Neural crest cell (in vitro differentiated cells): ENCODE data around the gene SMG6. TPM values are rescaled to one million over a fixed set of nuclear protein-coding genes. Genes with fewer than 3 reads are reported as not detected.
A peak's percentile ranks its signal among the peaks of the same experiment; 100 is the strongest.

Experiments
- DNase-seq: peaks from one replicate; pipeline ENCODE4 v3.0.0; 2021; ENCODE audit warnings: low read depth, mixed read lengths, low spot score
- H3K27ac Mint-ChIP-seq: one replicate; pipeline ENCODE4 v1.8.0; 2021; ENCODE audit warnings: mild to moderate bottlenecking, mixed read lengths; ENCODE audit not compliant: unreplicated experiment
- H3K27me3 Mint-ChIP-seq: 2 replicates; pipeline ENCODE4 v1.8.0; 2021; ENCODE audit warnings: low read depth, mild to moderate bottlenecking, mixed read lengths
- H3K36me3 Mint-ChIP-seq: 2 replicates; pipeline ENCODE4 v1.8.0; 2021; ENCODE audit warnings: low read depth, mild to moderate bottlenecking, mixed read lengths
- H3K4me1 Mint-ChIP-seq: 2 replicates; pipeline ENCODE4 v1.8.0; 2021; ENCODE audit warnings: mixed read lengths
- H3K4me3 Mint-ChIP-seq: one replicate; pipeline ENCODE4 v1.8.0; 2021; ENCODE audit warnings: mild to moderate bottlenecking, mixed read lengths
- H3K9me3 Mint-ChIP-seq: 2 replicates; pipeline ENCODE4 v1.8.0; 2021; ENCODE audit warnings: mixed read lengths
- total RNA-seq: library from RNA; stranded (reverse); gene quantifications from 2 replicates; pipeline ENCODE4 v1.2.1, GENCODE V29; 2021
- TF ChIP-seq, protein P1 (sequence below): fragments of 200-600 bp; sonication (generic); conservative IDR thresholded peaks from 2 replicates; pipeline ENCODE4 v1.5.0; 2021; ENCODE audit warnings: antibody characterized with exemption, mild to moderate bottlenecking

Gene SMG6
- total RNA-seq, 1 donor from 2014 or later, result 57.2 TPM

DNA sequence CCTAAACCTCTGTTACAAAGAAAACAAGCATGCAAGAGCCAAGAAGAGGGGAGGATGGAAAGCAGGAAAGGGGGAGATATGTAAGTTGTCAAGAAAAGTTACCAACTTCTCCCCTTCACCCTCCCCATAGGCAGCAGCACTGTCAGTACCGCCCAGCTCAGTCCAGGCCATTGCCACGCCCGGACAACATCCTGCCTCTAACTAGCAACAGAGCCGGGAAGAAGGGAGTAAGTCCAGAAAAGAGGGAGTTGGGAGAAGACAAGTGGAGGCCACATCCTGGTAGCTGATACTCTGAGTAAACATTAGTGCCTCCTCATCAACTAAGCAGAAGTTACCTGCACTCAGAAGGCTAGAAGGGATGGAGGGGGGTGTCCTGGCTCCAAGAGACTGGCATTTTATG is 113.6 kb downstream of the SMG6 start:
- H3K9me3 Mint-ChIP-seq, result no peaks in the 10 kb centered on the region
- no peak overlapping the region for H3K27ac Mint-ChIP-seq
- H3K27me3 Mint-ChIP-seq, result no peaks in the 10 kb centered on the region
- no peak overlapping the region for H3K4me3 Mint-ChIP-seq
- no peaks in the 10 kb centered on the region for H3K4me1 Mint-ChIP-seq
- DNase-seq, result no peak
- H3K36me3 Mint-ChIP-seq, result peaks cover 10% of the 10 kb centered on the region
- TF ChIP-seq, protein P1, sequence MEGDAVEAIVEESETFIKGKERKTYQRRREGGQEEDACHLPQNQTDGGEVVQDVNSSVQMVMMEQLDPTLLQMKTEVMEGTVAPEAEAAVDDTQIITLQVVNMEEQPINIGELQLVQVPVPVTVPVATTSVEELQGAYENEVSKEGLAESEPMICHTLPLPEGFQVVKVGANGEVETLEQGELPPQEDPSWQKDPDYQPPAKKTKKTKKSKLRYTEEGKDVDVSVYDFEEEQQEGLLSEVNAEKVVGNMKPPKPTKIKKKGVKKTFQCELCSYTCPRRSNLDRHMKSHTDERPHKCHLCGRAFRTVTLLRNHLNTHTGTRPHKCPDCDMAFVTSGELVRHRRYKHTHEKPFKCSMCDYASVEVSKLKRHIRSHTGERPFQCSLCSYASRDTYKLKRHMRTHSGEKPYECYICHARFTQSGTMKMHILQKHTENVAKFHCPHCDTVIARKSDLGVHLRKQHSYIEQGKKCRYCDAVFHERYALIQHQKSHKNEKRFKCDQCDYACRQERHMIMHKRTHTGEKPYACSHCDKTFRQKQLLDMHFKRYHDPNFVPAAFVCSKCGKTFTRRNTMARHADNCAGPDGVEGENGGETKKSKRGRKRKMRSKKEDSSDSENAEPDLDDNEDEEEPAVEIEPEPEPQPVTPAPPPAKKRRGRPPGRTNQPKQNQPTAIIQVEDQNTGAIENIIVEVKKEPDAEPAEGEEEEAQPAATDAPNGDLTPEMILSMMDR, result no peak

DNA sequence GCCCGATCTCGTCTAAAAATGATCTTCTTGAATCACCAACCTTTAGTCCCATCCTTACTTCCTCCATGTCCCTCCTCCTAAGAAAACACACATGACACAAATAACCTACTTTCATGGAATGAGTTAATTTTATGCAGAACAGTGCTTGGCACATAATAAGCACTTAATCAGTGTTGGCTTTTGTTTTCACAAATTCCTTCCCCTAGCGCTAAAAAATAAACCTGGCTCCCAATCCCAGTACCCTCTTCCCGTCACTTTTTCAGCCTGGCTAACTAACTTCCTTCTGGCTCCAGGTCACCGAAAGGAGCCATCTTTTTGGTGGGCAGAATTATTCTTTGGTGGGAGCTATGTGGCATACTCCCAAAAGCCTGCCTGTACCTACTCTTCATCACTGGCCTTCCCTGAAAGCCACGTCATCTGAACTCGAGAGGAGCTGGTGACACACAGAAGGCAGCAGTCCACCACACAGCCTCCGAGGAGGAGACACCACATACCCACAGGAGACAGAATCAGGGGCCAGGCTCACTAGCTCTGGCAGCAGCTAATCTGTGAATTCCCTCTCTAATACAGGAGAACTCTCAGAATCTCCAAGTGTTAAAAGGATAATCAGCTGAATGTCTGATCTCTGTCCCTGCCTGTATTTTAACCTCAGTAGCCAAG is 114.5 kb downstream of the SMG6 start:
- Mint-ChIP-seq H3K4me1 (no peaks in the 10 kb centered on the region), H3K36me3 (peaks cover 4% of the 10 kb centered on the region), H3K4me3 (no peak overlapping the region), H3K27ac (peak overlapping the region; percentile 55), H3K9me3 (no peaks in the 10 kb centered on the region), H3K27me3 (no peaks in the 10 kb centered on the region)
- TF ChIP-seq, protein P1, result no peak
- DNase-seq, result no peak

DNA sequence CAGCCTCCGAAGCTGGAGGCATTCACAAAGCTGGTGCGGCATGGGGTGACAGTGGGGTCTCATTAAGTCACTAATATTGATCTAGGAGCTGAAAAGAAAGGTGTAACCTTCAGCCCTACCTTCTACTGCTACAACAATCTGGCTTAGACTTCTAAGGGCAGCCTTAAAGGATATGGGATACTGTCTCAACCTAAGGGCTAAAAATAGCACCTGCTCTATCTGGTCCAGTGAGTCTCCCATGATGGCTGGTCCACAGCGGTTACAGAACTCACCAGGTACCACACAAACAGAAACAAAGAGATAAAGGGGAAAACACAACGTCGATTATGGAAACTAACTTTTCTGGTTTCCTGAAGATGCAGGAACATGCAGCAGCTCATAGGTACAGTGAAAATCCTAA is 115.8 kb downstream of the SMG6 start:
- Mint-ChIP-seq H3K27me3 (no peaks in the 10 kb centered on the region), H3K36me3 (peaks cover 2% of the 10 kb centered on the region), H3K27ac (no peak overlapping the region), H3K4me3 (no peak overlapping the region), H3K4me1 (no peaks in the 10 kb centered on the region), H3K9me3 (no peaks in the 10 kb centered on the region)
- TF ChIP-seq, protein P1, result no peak
- DNase-seq, result no peak

DNA sequence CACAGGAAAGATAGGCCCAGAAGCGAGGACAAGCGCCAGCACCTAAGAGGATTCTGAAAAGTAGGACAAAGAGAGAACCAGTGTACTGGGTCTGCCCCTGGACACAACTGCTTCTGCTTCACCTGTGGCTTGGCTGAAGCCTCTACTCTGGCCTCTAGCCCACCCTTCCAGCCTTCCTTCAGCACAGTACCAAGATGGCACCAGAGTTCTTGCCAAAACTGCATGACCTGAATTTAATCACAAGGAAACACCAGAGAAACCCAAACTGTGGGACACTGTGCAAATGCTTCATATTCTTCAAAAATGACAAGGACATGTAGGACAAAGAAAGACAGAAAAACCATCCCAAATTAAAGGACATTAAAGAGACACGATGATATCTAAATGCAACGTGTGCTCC is 116.6 kb downstream of the SMG6 start:
- H3K4me3 Mint-ChIP-seq, result no peak overlapping the region
- H3K27ac Mint-ChIP-seq, result no peak overlapping the region
- TF ChIP-seq, protein P1, result no peak
- H3K36me3 Mint-ChIP-seq, result no peaks in the 10 kb centered on the region
- no peaks in the 10 kb centered on the region for H3K27me3 Mint-ChIP-seq
- H3K4me1 Mint-ChIP-seq, result peaks cover 5% of the 10 kb centered on the region
- no peak for DNase-seq
- no peaks in the 10 kb centered on the region for H3K9me3 Mint-ChIP-seq

DNA sequence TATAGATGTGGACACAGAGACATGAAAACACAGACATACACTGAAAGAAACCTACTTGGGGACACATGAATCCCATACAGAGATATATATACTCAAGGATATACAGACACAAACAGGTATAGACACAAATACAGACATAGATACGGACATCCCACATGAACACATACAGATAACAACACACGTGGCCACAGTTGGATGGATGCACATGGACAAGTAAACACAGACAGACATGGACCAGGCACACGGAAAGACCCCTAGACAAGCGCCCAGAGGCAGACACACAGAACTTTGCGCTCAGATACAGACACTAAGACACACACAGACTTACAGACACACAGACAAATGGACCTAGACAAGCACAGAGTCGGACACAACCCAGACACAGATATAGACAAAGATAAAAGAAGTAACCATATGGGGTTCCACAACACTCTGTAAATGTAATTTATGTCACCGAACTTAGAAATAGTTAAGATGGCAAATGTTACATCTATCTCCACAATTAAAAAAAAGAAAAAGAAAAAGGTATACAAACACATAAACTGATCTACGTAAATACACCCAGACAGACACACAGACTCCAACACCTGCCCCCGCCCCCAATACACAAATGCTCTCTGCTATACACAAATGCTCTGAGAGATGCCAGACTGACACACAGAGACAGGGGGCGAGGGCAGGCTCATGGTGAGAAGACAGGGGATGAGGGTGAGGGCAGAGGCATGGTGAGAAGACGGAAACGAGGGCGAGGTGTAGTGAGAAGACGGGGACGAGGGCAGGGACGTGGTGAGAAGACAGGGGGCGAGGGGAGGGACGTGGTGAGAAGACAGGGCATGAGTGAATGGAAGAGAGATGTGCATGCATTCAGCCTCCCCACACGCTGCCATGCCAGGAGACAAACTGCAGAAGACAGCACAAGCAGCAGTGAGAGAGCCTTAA is 118.3 kb downstream of the SMG6 start:
- TF ChIP-seq, protein P1, result no peak
- H3K36me3 Mint-ChIP-seq, result no peaks in the 10 kb centered on the region
- no peaks in the 10 kb centered on the region for H3K27me3 Mint-ChIP-seq
- peaks cover 14% of the 10 kb centered on the region for H3K4me1 Mint-ChIP-seq
- no peak overlapping the region for H3K27ac Mint-ChIP-seq
- H3K9me3 Mint-ChIP-seq, result no peaks in the 10 kb centered on the region
- no peak for DNase-seq
- no peak overlapping the region for H3K4me3 Mint-ChIP-seq
